Neural cell (in vitro differentiated cells): ENCODE results near the gene NOTCH3. TPM values are rescaled to one million over a fixed set of nuclear protein-coding genes. Genes with fewer than 3 reads are reported as not detected.

Source experiments
- H2AFZ ChIP-seq: fragments of 200-600, 300-800 bp; sonication (generic), shearing (Covaris generic); 2 replicates; pipeline ENCODE4 v1.6.0; 2014; ENCODE audit warnings: low read depth, mild to moderate bottlenecking, antibody characterized with exemption, low read length, moderate library complexity
- H3F3A ChIP-seq: fragments of 200-600 bp; shearing (Covaris generic); 2 replicates; pipeline ENCODE4 v1.6.1; 2016; ENCODE audit warnings: mild to moderate bottlenecking, moderate library complexity, mixed read lengths, antibody characterized with exemption, low read length; ENCODE audit not compliant: insufficient read depth, poor library complexity, severe bottlenecking
- H3K27ac ChIP-seq: fragments of 200-600, 300-800 bp; sonication (generic), shearing (Covaris generic); 2 replicates; pipeline ENCODE4 v1.5.1; 2014; ENCODE audit warnings: mild to moderate bottlenecking, low read length, moderate library complexity
- H3K27me3 ChIP-seq: fragments of 300-800, 200-600 bp; sonication (generic), shearing (Covaris generic); 2 replicates; pipeline ENCODE4 v1.6.0; 2014; ENCODE audit warnings: mild to moderate bottlenecking, low read depth, low read length, moderate library complexity; ENCODE audit not compliant: insufficient read depth
- H3K36me3 ChIP-seq: fragments of 300-800, 200-600 bp; sonication (generic), shearing (Covaris generic); 2 replicates; pipeline ENCODE4 v1.5.1; 2014; ENCODE audit warnings: mild to moderate bottlenecking, antibody characterized with exemption, low read length, moderate library complexity; ENCODE audit not compliant: insufficient read depth
- H3K4me2 ChIP-seq: fragments of 300-800, 200-600 bp; sonication (generic), shearing (Covaris generic); 2 replicates; pipeline ENCODE4 v1.6.0; 2014; ENCODE audit warnings: mild to moderate bottlenecking, low read length
- H3K4me3 ChIP-seq: fragments of 300-800, 200-600 bp; sonication (generic), shearing (Covaris generic); 2 replicates; pipeline ENCODE4 v1.5.1; 2014; ENCODE audit warnings: mild to moderate bottlenecking, low read length, moderate library complexity
- H3K79me2 ChIP-seq: fragments of 200-600 bp; shearing (Covaris generic); replicated peaks from 2 replicates; pipeline ENCODE4 v1.6.0; 2014; ENCODE audit warnings: mild to moderate bottlenecking, low read length, moderate library complexity; ENCODE audit not compliant: insufficient read depth
- H3K9ac ChIP-seq: fragments of 300-800, 200-600 bp; sonication (generic), shearing (Covaris generic); 2 replicates; pipeline ENCODE4 v1.6.1; 2016; ENCODE audit warnings: mild to moderate bottlenecking, low read length, mixed read lengths
- H3K9me2 ChIP-seq: fragments of 200-600 bp; shearing (Covaris generic); 2 replicates; pipeline ENCODE4 v1.6.1; 2016; ENCODE audit warnings: mild to moderate bottlenecking, low read length, mixed read lengths; ENCODE audit not compliant: insufficient read depth
- H3K9me3 ChIP-seq: fragments of 200-600, 300-800 bp; sonication (generic), shearing (Covaris generic); 2 replicates; pipeline ENCODE4 v1.6.1; 2016; ENCODE audit warnings: mild to moderate bottlenecking, mixed run types, low read length, moderate library complexity, mixed read lengths
- H4K20me1 ChIP-seq: fragments of 200-600 bp; shearing (Covaris generic); 2 replicates; pipeline ENCODE4 v1.6.1; 2016; ENCODE audit warnings: mild to moderate bottlenecking, mixed run types; ENCODE audit not compliant: insufficient read depth
- EP300 ChIP-seq: fragments of 450-650 bp; conservative IDR thresholded peaks from 2 replicates; pipeline ENCODE4 v1.6.1; 2014; ENCODE audit warnings: antibody characterized with exemption, mild to moderate bottlenecking, moderate library complexity; ENCODE audit not compliant: poor library complexity, severe bottlenecking
- EZH2 ChIP-seq: fragments of 200-600, 300-800 bp; shearing (Covaris generic), sonication (generic); IDR thresholded peaks from 2 replicates; pipeline ENCODE4 v1.6.1; 2014; ENCODE audit warnings: antibody characterized with exemption, low read length, borderline replicate concordance, mild to moderate bottlenecking; ENCODE audit not compliant: insufficient read depth, poor library complexity, severe bottlenecking
- MXI1 ChIP-seq: fragments of 450-650 bp; conservative IDR thresholded peaks from 2 replicates; pipeline ENCODE4 v1.6.1; 2014; ENCODE audit warnings: antibody characterized with exemption, mild to moderate bottlenecking; ENCODE audit not compliant: poor library complexity, severe bottlenecking
- POLR2AphosphoS5 ChIP-seq: IDR thresholded peaks from 2 replicates; pipeline ENCODE4 v1.6.1; 2012
- RAD21 ChIP-seq: fragments of 450-650 bp; conservative IDR thresholded peaks from 2 replicates; pipeline ENCODE4 v1.6.1; 2014; ENCODE audit warnings: antibody characterized with exemption, mild to moderate bottlenecking, moderate library complexity
- SMC3 ChIP-seq: fragments of 450-650 bp; conservative IDR thresholded peaks from 2 replicates; pipeline ENCODE4 v1.6.1; 2014; ENCODE audit warnings: antibody characterized with exemption, mild to moderate bottlenecking, moderate library complexity; ENCODE audit not compliant: poor library complexity
- TAF1 ChIP-seq: IDR thresholded peaks from 2 replicates; pipeline ENCODE4 v1.6.1; 2012; ENCODE audit warnings: low read depth
- polyA plus RNA-seq: library from polyadenylated mRNA; depleted of rRNA; stranded (reverse); fragments of >200 nt; gene quantifications from 2 replicates; pipeline ENCODE4 v1.2.3, GENCODE V29; 2014
- TF ChIP-seq, protein P1 (sequence below): IDR thresholded peaks from 2 replicates; pipeline ENCODE4 v1.6.1; 2012; ENCODE audit warnings: borderline replicate concordance
- TF ChIP-seq, protein P2 (sequence below): fragments of 450-650 bp; IDR thresholded peaks from 2 replicates; pipeline ENCODE4 v1.5.1; 2014; ENCODE audit warnings: antibody characterized with exemption, mild to moderate bottlenecking, moderate library complexity; ENCODE audit not compliant: poor library complexity, severe bottlenecking

NOTCH3 gene
- polyA plus RNA-seq, 1 donor from 2014 or later: 0.21 TPM

DNA sequence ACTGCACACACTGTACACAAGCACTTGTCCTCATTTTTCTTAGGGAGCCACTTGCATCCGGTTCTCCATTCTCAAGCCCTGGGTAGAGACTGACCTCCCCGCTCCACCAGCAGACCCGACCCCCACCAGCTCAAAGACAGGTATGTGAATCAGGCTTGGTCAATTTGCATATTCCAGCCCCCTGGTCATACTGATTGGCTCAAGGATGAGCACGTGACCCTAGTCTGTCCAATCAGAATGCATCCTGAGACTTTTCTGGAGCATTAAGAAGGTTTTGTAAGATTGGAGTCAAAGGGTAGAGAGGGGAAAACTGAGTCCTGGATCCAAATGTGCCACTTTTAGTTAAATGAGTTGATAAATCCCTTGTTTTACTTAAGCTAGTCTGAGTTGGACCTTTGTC, 34.1 kb downstream of the NOTCH3 start:
- Histone ChIP-seq H3K4me3 (no peak overlapping the region), H3K9me3 (peaks cover 3% of the 10 kb centered on the region), H3K9me2 (no peaks in the 10 kb centered on the region), H3K27ac (no peak overlapping the region), H2AFZ (no peak overlapping the region), H3K27me3 (no peaks in the 10 kb centered on the region), H3K4me2 (no peak overlapping the region), H3K36me3 (no peaks in the 10 kb centered on the region), H3F3A (no peaks in the 10 kb centered on the region), H4K20me1 (no peaks in the 10 kb centered on the region), H3K79me2 (no peaks in the 10 kb centered on the region), H3K9ac (no peak overlapping the region)
- TF ChIP-seq RAD21: no peak

- TF ChIP-seq, protein P1, sequence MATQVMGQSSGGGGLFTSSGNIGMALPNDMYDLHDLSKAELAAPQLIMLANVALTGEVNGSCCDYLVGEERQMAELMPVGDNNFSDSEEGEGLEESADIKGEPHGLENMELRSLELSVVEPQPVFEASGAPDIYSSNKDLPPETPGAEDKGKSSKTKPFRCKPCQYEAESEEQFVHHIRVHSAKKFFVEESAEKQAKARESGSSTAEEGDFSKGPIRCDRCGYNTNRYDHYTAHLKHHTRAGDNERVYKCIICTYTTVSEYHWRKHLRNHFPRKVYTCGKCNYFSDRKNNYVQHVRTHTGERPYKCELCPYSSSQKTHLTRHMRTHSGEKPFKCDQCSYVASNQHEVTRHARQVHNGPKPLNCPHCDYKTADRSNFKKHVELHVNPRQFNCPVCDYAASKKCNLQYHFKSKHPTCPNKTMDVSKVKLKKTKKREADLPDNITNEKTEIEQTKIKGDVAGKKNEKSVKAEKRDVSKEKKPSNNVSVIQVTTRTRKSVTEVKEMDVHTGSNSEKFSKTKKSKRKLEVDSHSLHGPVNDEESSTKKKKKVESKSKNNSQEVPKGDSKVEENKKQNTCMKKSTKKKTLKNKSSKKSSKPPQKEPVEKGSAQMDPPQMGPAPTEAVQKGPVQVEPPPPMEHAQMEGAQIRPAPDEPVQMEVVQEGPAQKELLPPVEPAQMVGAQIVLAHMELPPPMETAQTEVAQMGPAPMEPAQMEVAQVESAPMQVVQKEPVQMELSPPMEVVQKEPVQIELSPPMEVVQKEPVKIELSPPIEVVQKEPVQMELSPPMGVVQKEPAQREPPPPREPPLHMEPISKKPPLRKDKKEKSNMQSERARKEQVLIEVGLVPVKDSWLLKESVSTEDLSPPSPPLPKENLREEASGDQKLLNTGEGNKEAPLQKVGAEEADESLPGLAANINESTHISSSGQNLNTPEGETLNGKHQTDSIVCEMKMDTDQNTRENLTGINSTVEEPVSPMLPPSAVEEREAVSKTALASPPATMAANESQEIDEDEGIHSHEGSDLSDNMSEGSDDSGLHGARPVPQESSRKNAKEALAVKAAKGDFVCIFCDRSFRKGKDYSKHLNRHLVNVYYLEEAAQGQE: no peak
- TF ChIP-seq POLR2AphosphoS5 (no peak), MXI1 (no peak), SMC3 (no peak)
- TF ChIP-seq, protein P2, sequence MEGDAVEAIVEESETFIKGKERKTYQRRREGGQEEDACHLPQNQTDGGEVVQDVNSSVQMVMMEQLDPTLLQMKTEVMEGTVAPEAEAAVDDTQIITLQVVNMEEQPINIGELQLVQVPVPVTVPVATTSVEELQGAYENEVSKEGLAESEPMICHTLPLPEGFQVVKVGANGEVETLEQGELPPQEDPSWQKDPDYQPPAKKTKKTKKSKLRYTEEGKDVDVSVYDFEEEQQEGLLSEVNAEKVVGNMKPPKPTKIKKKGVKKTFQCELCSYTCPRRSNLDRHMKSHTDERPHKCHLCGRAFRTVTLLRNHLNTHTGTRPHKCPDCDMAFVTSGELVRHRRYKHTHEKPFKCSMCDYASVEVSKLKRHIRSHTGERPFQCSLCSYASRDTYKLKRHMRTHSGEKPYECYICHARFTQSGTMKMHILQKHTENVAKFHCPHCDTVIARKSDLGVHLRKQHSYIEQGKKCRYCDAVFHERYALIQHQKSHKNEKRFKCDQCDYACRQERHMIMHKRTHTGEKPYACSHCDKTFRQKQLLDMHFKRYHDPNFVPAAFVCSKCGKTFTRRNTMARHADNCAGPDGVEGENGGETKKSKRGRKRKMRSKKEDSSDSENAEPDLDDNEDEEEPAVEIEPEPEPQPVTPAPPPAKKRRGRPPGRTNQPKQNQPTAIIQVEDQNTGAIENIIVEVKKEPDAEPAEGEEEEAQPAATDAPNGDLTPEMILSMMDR: no peak
- Histone ChIP-seq H3K27me3 (no peaks in the 10 kb centered on the region), H4K20me1 (no peaks in the 10 kb centered on the region)
Observed at GRCh38 chr19:15161028-15161984, 39.5 kb downstream of the NOTCH3 start.

GRCh38 chr19:15159251-15159650, 41.5 kb downstream of the NOTCH3 start:
- Histone ChIP-seq H3K4me3 (no peak overlapping the region), H4K20me1 (no peaks in the 10 kb centered on the region), H3K27ac (no peak overlapping the region), H3F3A (no peaks in the 10 kb centered on the region), H3K36me3 (no peaks in the 10 kb centered on the region), H3K9ac (no peak overlapping the region), H3K9me2 (no peaks in the 10 kb centered on the region), H3K9me3 (peaks cover 9% of the 10 kb centered on the region), H3K79me2 (no peaks in the 10 kb centered on the region), H3K27me3 (no peaks in the 10 kb centered on the region), H2AFZ (no peak overlapping the region), H3K4me2 (no peak overlapping the region)
- TF ChIP-seq EP300 (no peak), SMC3 (no peak), RAD21 (no peak), POLR2AphosphoS5 (no peak), TAF1 (no peak), EZH2 (no peak), MXI1 (no peak)
- TF ChIP-seq, protein P2: no peak
- TF ChIP-seq, protein P1: no peak

More at GRCh38 chr19:15161028-15161984, 39.5 kb downstream of the NOTCH3 start:
- Histone ChIP-seq H3K9me3 (peaks cover 12% of the 10 kb centered on the region), H2AFZ (no peak overlapping the region), H3F3A (no peaks in the 10 kb centered on the region), H3K27ac (no peak overlapping the region), H3K9ac (no peak overlapping the region), H3K79me2 (no peaks in the 10 kb centered on the region), H3K9me2 (no peaks in the 10 kb centered on the region), H3K4me2 (no peak overlapping the region), H3K4me3 (no peak overlapping the region), H3K36me3 (no peaks in the 10 kb centered on the region)
